GM23248 (cell line): ENCODE measurements around the gene SLC44A5.

Experiments
- EZH2 ChIP-seq: fragments of 200-600 bp; sonication (generic); IDR thresholded peaks from 2 replicates; pipeline ENCODE4 v1.6.1; 2018; ENCODE audit warnings: antibody characterized with exemption, mild to moderate bottlenecking; ENCODE audit not compliant: insufficient read depth, poor library complexity, severe bottlenecking
- EZH2phosphoT487 ChIP-seq: fragments of 200-600 bp; sonication (generic); IDR thresholded peaks from 2 replicates; pipeline ENCODE4 v1.6.1; 2018; ENCODE audit warnings: antibody characterized with exemption, moderate library complexity, mild to moderate bottlenecking, low read depth; ENCODE audit not compliant: insufficient read depth

DNA sequence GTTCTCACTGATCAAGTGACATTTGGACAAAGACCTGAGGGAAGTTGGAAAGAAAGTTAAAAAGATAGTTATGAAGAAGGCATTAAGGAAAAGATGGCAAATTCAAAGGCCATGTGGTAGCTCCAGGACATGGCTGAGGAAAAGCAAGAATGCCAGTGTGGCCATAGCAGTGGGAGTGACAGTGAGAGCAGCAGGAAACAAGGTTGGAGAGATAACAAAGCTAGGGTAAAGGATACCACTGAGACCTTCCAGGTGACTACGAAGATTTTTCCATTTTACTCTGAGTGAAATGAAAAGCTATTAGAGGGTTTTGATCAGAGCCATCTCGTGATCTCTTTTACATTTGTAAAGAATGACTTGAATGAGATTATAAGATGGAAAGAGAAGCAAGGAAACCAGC is 170.6 kb downstream of the SLC44A5 start:
- TF ChIP-seq EZH2, result no peak
- TF ChIP-seq EZH2phosphoT487, result no peak
